ENCODE measurements around the gene CSAG2.
"Not testable (repeated sequence)": the region's sequence is repeated elsewhere in the genome, so short reads cannot be mapped to it uniquely, and the experiment has no call there.

CSAG2 gene

DNA sequence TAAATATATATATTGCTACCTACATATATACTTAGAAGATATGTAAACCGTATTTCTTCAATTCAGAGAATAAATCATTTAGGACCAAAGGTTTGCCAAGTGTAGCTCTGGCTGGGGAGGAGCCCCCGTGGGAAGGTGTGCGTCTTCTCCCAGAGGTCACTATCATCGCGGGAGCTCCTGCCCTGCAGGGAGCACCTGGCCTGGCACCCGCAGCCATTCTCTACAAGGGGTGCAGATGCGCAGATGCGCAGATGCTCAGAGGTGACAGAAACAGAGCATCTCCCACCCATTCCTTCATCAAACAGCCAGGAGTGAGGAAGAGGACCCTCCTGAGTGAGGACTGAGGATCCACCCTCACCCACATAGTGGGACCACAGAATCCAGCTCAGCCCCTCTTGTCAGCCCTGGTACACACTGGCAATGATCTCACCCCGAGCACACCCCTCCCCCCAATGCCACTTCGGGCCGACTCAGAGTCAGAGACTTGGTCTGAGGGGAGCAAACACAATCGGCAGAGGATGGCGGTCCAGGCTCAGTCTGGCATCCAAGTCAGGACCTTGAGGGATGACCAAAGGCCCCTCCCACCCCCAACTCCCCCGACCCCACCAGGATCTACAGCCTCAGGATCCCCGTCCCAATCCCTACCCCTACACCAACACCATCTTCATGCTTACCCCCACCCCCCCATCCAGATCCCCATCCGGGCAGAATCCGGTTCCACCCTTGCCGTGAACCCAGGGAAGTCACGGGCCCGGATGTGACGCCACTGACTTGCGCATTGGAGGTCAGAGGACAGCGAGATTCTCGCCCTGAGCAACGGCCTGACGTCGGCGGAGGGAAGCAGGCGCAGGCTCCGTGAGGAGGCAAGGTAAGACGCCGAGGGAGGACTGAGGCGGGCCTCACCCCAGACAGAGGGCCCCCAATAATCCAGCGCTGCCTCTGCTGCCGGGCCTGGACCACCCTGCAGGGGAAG lies 5.0 kb upstream of the CSAG2 start, which contains the start of gene MAGEA2B:
Gene MAGEA2B, plus strand, starts transcription at position 814 of the 973 bp plus-strand sequence. CDS start 2,479 bp downstream, outside the sequence.
- not testable (repeated sequence) for H2BK15ac ChIP-seq (replicated peaks; ENCODE audit: low read depth); H3K36me3 ChIP-seq (ENCODE audit: control insufficient read depth, insufficient read depth, low read length); H3K23ac ChIP-seq (ENCODE audit: low read length); H4K5ac ChIP-seq (ENCODE audit: low read length); H3K4ac ChIP-seq (ENCODE audit: low read depth, low read length); H3K9ac ChIP-seq (ENCODE audit: low read length); H2BK5ac ChIP-seq (ENCODE audit: low read length); H3K4me2 ChIP-seq (ENCODE audit: low read length); H2BK120ac ChIP-seq (ENCODE audit: low read depth, low read length); H3K79me2 ChIP-seq (ENCODE audit: control insufficient read depth, insufficient read depth, low read length); H3K4me3 ChIP-seq (ENCODE audit: low read length); H3K18ac ChIP-seq (ENCODE audit: low read length); H3K56ac ChIP-seq (ENCODE audit: low read length); H3K4me1 ChIP-seq (ENCODE audit: control insufficient read depth, low read depth, low read length); DNase-seq; H3K27ac ChIP-seq (ENCODE audit: low read depth, low read length); H2AK5ac ChIP-seq (ENCODE audit: low read length); H3K79me1 ChIP-seq (ENCODE audit: low read length); H3K27me3 ChIP-seq (ENCODE audit: insufficient read depth, low read length, poor library complexity); H4K8ac ChIP-seq (ENCODE audit: low read depth, low read length)
- WGBS (ENCODE audit: extremely low coverage, insufficient coverage, low lambda C conversion rate): no CpG with 5 or more reads among the region's 35 CpGs

DNA sequence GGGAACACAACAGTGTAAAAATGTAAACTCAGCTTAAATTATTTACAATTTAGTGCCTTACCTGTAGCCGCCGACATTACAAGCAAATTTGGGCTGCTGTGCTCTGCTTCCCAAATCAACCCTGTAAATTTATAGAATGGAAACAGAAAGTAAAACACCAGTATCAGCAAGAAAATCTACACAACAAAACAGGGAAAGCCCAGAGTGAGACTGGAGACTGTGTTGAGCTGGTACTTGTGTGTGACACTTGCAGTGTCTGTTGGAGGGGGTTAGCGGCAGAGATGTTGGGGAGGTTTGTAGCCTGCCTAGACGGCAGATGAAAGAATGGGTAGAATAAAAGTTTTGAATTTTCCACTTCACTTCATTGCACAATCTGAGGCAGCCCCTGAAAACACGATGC lies 4.1 kb upstream of the CSAG2 start:
- H3K36me3 ChIP-seq (ENCODE audit: control insufficient read depth, insufficient read depth, low read length); H3K23ac ChIP-seq (ENCODE audit: low read length); H4K5ac ChIP-seq (ENCODE audit: low read length); H3K4me2 ChIP-seq (ENCODE audit: low read length); H3K27me3 ChIP-seq (ENCODE audit: insufficient read depth, low read length, poor library complexity); DNase-seq; H2BK120ac ChIP-seq (ENCODE audit: low read depth, low read length); H4K8ac ChIP-seq (ENCODE audit: low read depth, low read length); H2BK5ac ChIP-seq (ENCODE audit: low read length); H3K18ac ChIP-seq (ENCODE audit: low read length); H2BK15ac ChIP-seq (replicated peaks; ENCODE audit: low read depth); H3K9ac ChIP-seq (ENCODE audit: low read length); H3K27ac ChIP-seq (ENCODE audit: low read depth, low read length); H3K4me3 ChIP-seq (ENCODE audit: low read length); H3K79me1 ChIP-seq (ENCODE audit: low read length); H3K56ac ChIP-seq (ENCODE audit: low read length); H3K79me2 ChIP-seq (ENCODE audit: control insufficient read depth, insufficient read depth, low read length); H3K4ac ChIP-seq (ENCODE audit: low read depth, low read length); H3K4me1 ChIP-seq (ENCODE audit: control insufficient read depth, low read depth, low read length); H2AK5ac ChIP-seq (ENCODE audit: low read length): not testable (repeated sequence)
- WGBS (ENCODE audit: extremely low coverage, insufficient coverage, low lambda C conversion rate): no CpG with 5 or more reads among the region's 5 CpGs

- H3K27ac ChIP-seq (ENCODE audit: low read depth, low read length); H3K23ac ChIP-seq (ENCODE audit: low read length); H2BK15ac ChIP-seq (replicated peaks; ENCODE audit: low read depth); DNase-seq; H3K4me3 ChIP-seq (ENCODE audit: low read length); H3K9ac ChIP-seq (ENCODE audit: low read length); H3K79me1 ChIP-seq (ENCODE audit: low read length); H2BK5ac ChIP-seq (ENCODE audit: low read length); H3K18ac ChIP-seq (ENCODE audit: low read length); H3K4me2 ChIP-seq (ENCODE audit: low read length); H3K4me1 ChIP-seq (ENCODE audit: control insufficient read depth, low read depth, low read length); H4K5ac ChIP-seq (ENCODE audit: low read length); H3K79me2 ChIP-seq (ENCODE audit: control insufficient read depth, insufficient read depth, low read length); H3K27me3 ChIP-seq (ENCODE audit: insufficient read depth, low read length, poor library complexity); H3K4ac ChIP-seq (ENCODE audit: low read depth, low read length); H3K36me3 ChIP-seq (ENCODE audit: control insufficient read depth, insufficient read depth, low read length); H2AK5ac ChIP-seq (ENCODE audit: low read length); H4K8ac ChIP-seq (ENCODE audit: low read depth, low read length); H2BK120ac ChIP-seq (ENCODE audit: low read depth, low read length); H3K56ac ChIP-seq (ENCODE audit: low read length): not testable (repeated sequence)
- no CpG with 5 or more reads among the region's 7 CpGs for WGBS (ENCODE audit: extremely low coverage, insufficient coverage, low lambda C conversion rate)
These were observed 2.6 kb downstream of the CSAG2 start for GRCh38 chrX:152706500-152706899.

- not testable (repeated sequence) for H2BK5ac ChIP-seq (ENCODE audit: low read length); H3K9ac ChIP-seq (ENCODE audit: low read length); H3K36me3 ChIP-seq (ENCODE audit: control insufficient read depth, insufficient read depth, low read length); H3K23ac ChIP-seq (ENCODE audit: low read length); H3K4me1 ChIP-seq (ENCODE audit: control insufficient read depth, low read depth, low read length); H3K18ac ChIP-seq (ENCODE audit: low read length); H2BK15ac ChIP-seq (replicated peaks; ENCODE audit: low read depth); H4K5ac ChIP-seq (ENCODE audit: low read length); H2AK5ac ChIP-seq (ENCODE audit: low read length); DNase-seq; H3K4me3 ChIP-seq (ENCODE audit: low read length); H3K56ac ChIP-seq (ENCODE audit: low read length); H3K79me1 ChIP-seq (ENCODE audit: low read length); H3K27me3 ChIP-seq (ENCODE audit: insufficient read depth, low read length, poor library complexity); H3K4ac ChIP-seq (ENCODE audit: low read depth, low read length); H3K4me2 ChIP-seq (ENCODE audit: low read length); H3K27ac ChIP-seq (ENCODE audit: low read depth, low read length); H2BK120ac ChIP-seq (ENCODE audit: low read depth, low read length); H4K8ac ChIP-seq (ENCODE audit: low read depth, low read length); H3K79me2 ChIP-seq (ENCODE audit: control insufficient read depth, insufficient read depth, low read length)
- WGBS (ENCODE audit: extremely low coverage, insufficient coverage, low lambda C conversion rate): no CpG with 5 or more reads among the region's 5 CpGs
These were observed 8.7 kb downstream of the CSAG2 start for GRCh38 chrX:152700390-152700789.

DNA sequence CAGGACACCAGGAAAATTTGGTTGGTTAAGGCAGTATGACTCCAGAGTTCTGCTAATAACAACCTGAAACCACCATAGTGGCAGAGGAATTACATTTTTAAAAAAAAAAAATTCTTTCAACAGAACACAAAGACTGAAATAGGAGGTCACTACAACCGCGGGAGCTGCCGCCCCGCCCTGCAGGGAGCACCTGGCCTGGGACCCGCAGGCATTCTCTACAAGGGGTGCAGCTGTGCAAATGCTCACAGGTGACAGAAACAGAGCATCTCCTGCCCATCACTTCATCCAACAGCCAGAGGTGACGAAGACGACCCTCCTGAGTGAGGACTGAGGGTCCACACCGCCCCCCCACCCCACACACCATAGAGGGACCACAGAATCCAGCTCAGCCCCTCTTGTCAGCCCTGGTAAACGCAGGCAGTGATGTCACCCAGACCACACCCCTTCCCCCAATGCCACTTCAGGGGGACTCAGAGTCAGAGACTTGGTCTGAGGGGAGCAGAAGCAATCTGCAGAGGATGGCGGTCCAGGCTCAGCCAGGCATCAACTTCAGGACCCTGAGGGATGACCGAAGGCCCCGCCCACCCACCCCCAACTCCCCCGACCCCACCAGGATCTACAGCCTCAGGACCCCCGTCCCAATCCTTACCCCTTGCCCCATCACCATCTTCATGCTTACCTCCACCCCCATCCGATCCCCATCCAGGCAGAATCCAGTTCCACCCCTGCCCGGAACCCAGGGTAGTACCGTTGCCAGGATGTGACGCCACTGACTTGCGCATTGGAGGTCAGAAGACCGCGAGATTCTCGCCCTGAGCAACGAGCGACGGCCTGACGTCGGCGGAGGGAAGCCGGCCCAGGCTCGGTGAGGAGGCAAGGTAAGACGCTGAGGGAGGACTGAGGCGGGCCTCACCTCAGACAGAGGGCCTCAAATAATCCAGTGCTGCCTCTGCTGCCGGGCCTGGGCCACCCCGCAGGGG lies 10.8 kb downstream of the CSAG2 start, which contains the start of gene MAGEA3:
Gene MAGEA3, plus strand, starts transcription at position 843 of the 980 bp plus-strand sequence. CDS start 2,039 bp downstream, outside the sequence.
- H3K4me2 ChIP-seq (ENCODE audit: low read length); H2BK15ac ChIP-seq (replicated peaks; ENCODE audit: low read depth); H3K36me3 ChIP-seq (ENCODE audit: control insufficient read depth, insufficient read depth, low read length); H3K23ac ChIP-seq (ENCODE audit: low read length); H3K27ac ChIP-seq (ENCODE audit: low read depth, low read length); H3K9ac ChIP-seq (ENCODE audit: low read length); H3K18ac ChIP-seq (ENCODE audit: low read length); H2BK5ac ChIP-seq (ENCODE audit: low read length); H3K4me3 ChIP-seq (ENCODE audit: low read length); H3K79me1 ChIP-seq (ENCODE audit: low read length); DNase-seq; H3K79me2 ChIP-seq (ENCODE audit: control insufficient read depth, insufficient read depth, low read length); H3K4me1 ChIP-seq (ENCODE audit: control insufficient read depth, low read depth, low read length); H3K56ac ChIP-seq (ENCODE audit: low read length); H3K27me3 ChIP-seq (ENCODE audit: insufficient read depth, low read length, poor library complexity); H3K4ac ChIP-seq (ENCODE audit: low read depth, low read length); H4K8ac ChIP-seq (ENCODE audit: low read depth, low read length); H4K5ac ChIP-seq (ENCODE audit: low read length); H2AK5ac ChIP-seq (ENCODE audit: low read length); H2BK120ac ChIP-seq (ENCODE audit: low read depth, low read length): not testable (repeated sequence)
- WGBS (ENCODE audit: extremely low coverage, insufficient coverage, low lambda C conversion rate): no CpG with 5 or more reads among the region's 34 CpGs
